HG02840 (cell line): Measurements from ENCODE around the gene ADAM22.

ENCODE experiments used
- ATAC-seq: cut with Tn5 transposase; IDR thresholded peaks from one replicate; pipeline ENCODE4 v1.9.1; 2021; ENCODE audit warnings: mild to moderate bottlenecking, moderate library complexity, moderate number of reproducible peaks; ENCODE audit not compliant: unreplicated experiment, low FRiP score

ADAM22 gene

GRCh38 chr7:88104732-88105131 lies 170.7 kb downstream of the ADAM22 start:
- no peak for ATAC-seq

GRCh38 chr7:88105231-88105630 lies 171.2 kb downstream of the ADAM22 start:
- ATAC-seq, result no peak

- ATAC-seq, result no peak
Measured at GRCh38 chr7:88106434-88106833, 172.4 kb downstream of the ADAM22 start.

- ATAC-seq, result no peak
Measured at GRCh38 chr7:88109612-88110011, 175.6 kb downstream of the ADAM22 start.

GRCh38 chr7:88111140-88111743 lies 177.2 kb downstream of the ADAM22 start:
- ATAC-seq, result no peak

GRCh38 chr7:88111954-88112471 lies 178.0 kb downstream of the ADAM22 start:
- no peak for ATAC-seq

GRCh38 chr7:88115258-88115796 lies 181.3 kb downstream of the ADAM22 start:
- no peak for ATAC-seq

- no peak for ATAC-seq
Measured at GRCh38 chr7:88115816-88116215, 181.8 kb downstream of the ADAM22 start.

GRCh38 chr7:88116235-88116795 lies 182.3 kb downstream of the ADAM22 start:
- no peak for ATAC-seq

- ATAC-seq, result no peak
Measured at GRCh38 chr7:88117325-88117724, 183.3 kb downstream of the ADAM22 start.

- no peak for ATAC-seq
Measured at GRCh38 chr7:88121335-88121734, 187.3 kb downstream of the ADAM22 start.

GRCh38 chr7:88127637-88128290 lies 193.7 kb downstream of the ADAM22 start:
- ATAC-seq, result no peak

- ATAC-seq, result no peak
Measured at GRCh38 chr7:88132725-88133124, 198.7 kb downstream of the ADAM22 start.

GRCh38 chr7:88140947-88141346 lies 206.9 kb downstream of the ADAM22 start:
- ATAC-seq, result no peak

GRCh38 chr7:88141479-88141878 lies 207.4 kb downstream of the ADAM22 start:
- ATAC-seq, result no peak

GRCh38 chr7:88141953-88142352 lies 207.9 kb downstream of the ADAM22 start:
- no peak for ATAC-seq

GRCh38 chr7:88146616-88147015 lies 212.6 kb downstream of the ADAM22 start:
- ATAC-seq, result no peak

GRCh38 chr7:88147341-88147740 lies 213.3 kb downstream of the ADAM22 start:
- ATAC-seq, result no peak

GRCh38 chr7:88147949-88148348 lies 213.9 kb downstream of the ADAM22 start:
- ATAC-seq, result no peak

GRCh38 chr7:88150033-88150432 lies 216.0 kb downstream of the ADAM22 start:
- no peak for ATAC-seq

- no peak for ATAC-seq
Measured at GRCh38 chr7:88151119-88151790, 217.2 kb downstream of the ADAM22 start.
